H9 (cell line): Measurements from ENCODE around the gene AMY2A. TPM values are rescaled to one million over a fixed set of nuclear protein-coding genes. Genes with fewer than 3 reads are reported as not detected.
"Not testable (repeated sequence)": the region's sequence is repeated elsewhere in the genome, so short reads cannot be mapped to it uniquely, and the experiment has no call there.

Experiments used
- DNase-seq: peaks from one replicate; pipeline ENCODE4 v3.0.0-alpha.2; 2017
- H2AFZ ChIP-seq: one replicate; pipeline ENCODE4 v1.6.1; 2013; ENCODE audit warnings: mild to moderate bottlenecking, low read length, control low read depth, moderate library complexity
- H2AK5ac ChIP-seq: 2 replicates; pipeline ENCODE4 v1.6.1; 2013; ENCODE audit warnings: low read length, control low read depth, mixed read lengths; ENCODE audit not compliant: insufficient read length
- H2BK120ac ChIP-seq: one replicate; pipeline ENCODE4 v1.6.1; 2013; ENCODE audit warnings: low read depth, mild to moderate bottlenecking, low read length, control low read depth, inconsistent platforms; ENCODE audit not compliant: poor library complexity, severe bottlenecking
- H2BK12ac ChIP-seq: 2 replicates; pipeline ENCODE4 v1.6.1; 2013; ENCODE audit warnings: low read length, control low read depth, mixed read lengths, low read depth; ENCODE audit not compliant: insufficient read length
- H2BK15ac ChIP-seq: 2 replicates; pipeline ENCODE4 v1.6.1; 2013; ENCODE audit warnings: low read depth, low read length, control low read depth
- H2BK20ac ChIP-seq: one replicate; pipeline ENCODE4 v1.6.1; 2013; ENCODE audit warnings: low read depth, mild to moderate bottlenecking, low read length, control low read depth, inconsistent platforms; ENCODE audit not compliant: poor library complexity, severe bottlenecking
- H2BK5ac ChIP-seq: 2 replicates; pipeline ENCODE4 v1.6.1; 2013; ENCODE audit warnings: low read length, control low read depth, mixed read lengths; ENCODE audit not compliant: insufficient read length
- H3K14ac ChIP-seq: 2 replicates; pipeline ENCODE4 v1.6.1; 2013; ENCODE audit warnings: low read length, control low read depth; ENCODE audit not compliant: insufficient read depth
- H3K18ac ChIP-seq: 2 replicates; pipeline ENCODE4 v1.6.1; 2013; ENCODE audit warnings: low read depth, mild to moderate bottlenecking, mixed read lengths, low read length, control low read depth; ENCODE audit not compliant: insufficient read length
- H3K23ac ChIP-seq: 2 replicates; pipeline ENCODE4 v1.6.1; 2013; ENCODE audit warnings: low read length, control low read depth, mixed read lengths, low read depth; ENCODE audit not compliant: insufficient read length
- H3K23me2 ChIP-seq: 2 replicates; pipeline ENCODE4 v1.6.1; 2013; ENCODE audit warnings: low read depth, mild to moderate bottlenecking, mixed read lengths, low read length, control low read depth; ENCODE audit not compliant: insufficient read length, poor library complexity, severe bottlenecking
- H3K27ac ChIP-seq: 2 replicates; pipeline ENCODE4 v1.5.1; 2013; ENCODE audit warnings: low read length, control low read depth, mixed read lengths, low read depth; ENCODE audit not compliant: insufficient read length
- H3K27me3 ChIP-seq: 2 replicates; pipeline ENCODE4 v1.6.1; 2013; ENCODE audit warnings: low read length, control low read depth, inconsistent platforms; ENCODE audit not compliant: insufficient read depth
- H3K4ac ChIP-seq: 2 replicates; pipeline ENCODE4 v1.6.1; 2013; ENCODE audit warnings: low read depth, mild to moderate bottlenecking, control low read depth, inconsistent platforms, low read length, moderate library complexity
- H3K4me1 ChIP-seq: 2 replicates; pipeline ENCODE4 v1.6.1; 2013; ENCODE audit warnings: low read length, control low read depth, inconsistent platforms; ENCODE audit not compliant: insufficient read depth
- H3K4me2 ChIP-seq: 2 replicates; pipeline ENCODE4 v1.6.1; 2013; ENCODE audit warnings: low read length, control low read depth, mixed read lengths; ENCODE audit not compliant: insufficient read length, insufficient read depth
- H3K56ac ChIP-seq: 2 replicates; pipeline ENCODE4 v1.6.1; 2013; ENCODE audit warnings: low read depth, mild to moderate bottlenecking, mixed read lengths, low read length, control low read depth; ENCODE audit not compliant: insufficient read length
- H3K79me1 ChIP-seq: 2 replicates; pipeline ENCODE4 v1.6.1; 2013; ENCODE audit warnings: low read depth, mild to moderate bottlenecking, moderate library complexity, low read length, control low read depth, inconsistent platforms; ENCODE audit not compliant: insufficient read depth, poor library complexity, severe bottlenecking
- H3K79me2 ChIP-seq: 2 replicates; pipeline ENCODE4 v1.6.1; 2013; ENCODE audit warnings: low read length, control low read depth, inconsistent platforms; ENCODE audit not compliant: insufficient read depth
- H3K9ac ChIP-seq: 2 replicates; pipeline ENCODE4 v1.6.1; 2013; ENCODE audit warnings: low read length, control low read depth, mixed read lengths; ENCODE audit not compliant: insufficient read length; ENCODE audit errors: extremely low read depth
- H3K9me3 ChIP-seq: one replicate; pipeline ENCODE4 v1.6.1; 2013; ENCODE audit warnings: low read depth, low read length, inconsistent platforms; ENCODE audit not compliant: control insufficient read depth
- H3T11ph ChIP-seq: one replicate; pipeline ENCODE4 v1.6.1; 2013; ENCODE audit warnings: mild to moderate bottlenecking, low read length, control low read depth, inconsistent platforms
- H4K20me1 ChIP-seq: one replicate; pipeline ENCODE4 v1.6.1; 2013; ENCODE audit not compliant: control insufficient read depth, insufficient read length, insufficient read depth
- H4K5ac ChIP-seq: 2 replicates; pipeline ENCODE4 v1.6.1; 2013; ENCODE audit warnings: low read depth, mild to moderate bottlenecking, mixed read lengths, low read length, control low read depth; ENCODE audit not compliant: insufficient read length
- H4K8ac ChIP-seq: replicated peaks from 2 replicates; pipeline ENCODE4 v1.6.1; 2013; ENCODE audit warnings: low read length, control low read depth, mixed read lengths, low read depth; ENCODE audit not compliant: insufficient read length
- H4K91ac ChIP-seq: 2 replicates; pipeline ENCODE4 v1.6.1; 2013; ENCODE audit warnings: low read depth, mild to moderate bottlenecking, moderate library complexity, mixed read lengths, low read length, control low read depth; ENCODE audit not compliant: insufficient read length
- H3K27ac Mint-ChIP-seq, 3 experiments: 2 replicates in 2 of 3; 3 replicates in 1 of 3; pipeline ENCODE4 v1.8.0; 2020 to 2021; ENCODE audit warnings: mixed read lengths in 3 of 3, mild to moderate bottlenecking in 1 of 3, moderate library complexity in 1 of 3
- H3K27me3 Mint-ChIP-seq: 2 replicates; pipeline ENCODE4 v1.8.0; 2021; ENCODE audit warnings: low read depth, mild to moderate bottlenecking, moderate library complexity, mixed read lengths
- H3K36me3 Mint-ChIP-seq, 3 experiments: 2 replicates in 2 of 3; 3 replicates in 1 of 3; pipeline ENCODE4 v1.8.0; 2020 to 2021; ENCODE audit warnings: low read depth in 3 of 3, mixed read lengths in 3 of 3; ENCODE audit not compliant: insufficient read depth in 1 of 3
- H3K4me1 Mint-ChIP-seq, 2 experiments: 2 replicates each; pipeline ENCODE4 v1.8.0; 2020; ENCODE audit warnings: mixed read lengths in 2 of 2
- H3K4me3 Mint-ChIP-seq, 2 experiments: 2 replicates in 1 of 2; 3 replicates in 1 of 2; pipeline ENCODE4 v1.8.0; 2020 to 2021; ENCODE audit warnings: mild to moderate bottlenecking in 2 of 2, mixed read lengths in 2 of 2, moderate library complexity in 1 of 2
- H3K9me3 Mint-ChIP-seq, 2 experiments: 2 replicates in 1 of 2; 3 replicates in 1 of 2; pipeline ENCODE4 v1.8.0; 2020; ENCODE audit warnings: mild to moderate bottlenecking in 2 of 2, mixed read lengths in 2 of 2, moderate library complexity in 1 of 2
- CTCF ChIP-seq: fragments of 200-600 bp; sonication (generic); conservative IDR thresholded peaks from 3 replicates; pipeline ENCODE4 v1.8.0; 2021; ENCODE audit warnings: antibody characterized with exemption, mild to moderate bottlenecking
- WGBS: extraction: QIAGEN DNeasy Blood & Tissue Kit; methylation state at CpG from one replicate; pipeline ENCODE4 v1.1.7; 2013; ENCODE audit warnings: missing lambda C conversion rate, low lambda C conversion rate, mixed read lengths; ENCODE audit not compliant: insufficient read length; ENCODE audit errors: extremely low coverage; 5-methylcytosine and 5-hydroxymethylcytosine counted together
- total RNA-seq: library from RNA; stranded (reverse); gene quantifications from 2 replicates; pipeline ENCODE4 v1.2.1, GENCODE V29; 2021

The AMY2A gene
- total RNA-seq, 1 experiment from 2014 or later = not detected

- Histone ChIP-seq H2BK20ac (no peak overlapping the region), H2BK120ac (no peak overlapping the region), H3K4me1 (no peaks in the 10 kb centered on the region), H4K20me1 (no peaks in the 10 kb centered on the region), H3K56ac (no peak overlapping the region), H4K8ac (no peak overlapping the region), H3K79me1 (no peaks in the 10 kb centered on the region), H2BK5ac (no peak overlapping the region), H4K5ac (no peak overlapping the region), H3K23me2 (no peaks in the 10 kb centered on the region), H2AFZ (no peak overlapping the region), H3K27me3 (no peaks in the 10 kb centered on the region), H3K79me2 (no peaks in the 10 kb centered on the region), H3K14ac (no peak overlapping the region), H3K27ac (no peak overlapping the region), H4K91ac (no peak overlapping the region), H3K4ac (no peak overlapping the region), H2BK15ac (no peak overlapping the region), H3K4me2 (no peak overlapping the region), H3K9ac (no peak overlapping the region), H2BK12ac (no peak overlapping the region), H2AK5ac (no peak overlapping the region), H3K23ac (no peak overlapping the region), H3K18ac (no peak overlapping the region), H3T11ph (no peak overlapping the region), H3K9me3 (no peaks in the 10 kb centered on the region)
- no CpG with 5 or more reads among the region's 7 CpGs for WGBS
- H3K27me3 Mint-ChIP-seq = no peaks in the 10 kb centered on the region; the same call in 1 of the 2 replicates
- no peak overlapping the region for H3K4me3 Mint-ChIP-seq
- TF ChIP-seq CTCF = no peak
- no peak for DNase-seq
- H3K36me3 Mint-ChIP-seq = peaks cover 0 to 4% (median 2%) of the 10 kb centered on the region in 3 experiments; a peak in 3 of 7 replicates
- peaks cover 11 to 26% of the 10 kb centered on the region in 2 experiments for H3K9me3 Mint-ChIP-seq
- no peaks in the 10 kb centered on the region for H3K4me1 Mint-ChIP-seq
- H3K27ac Mint-ChIP-seq = no peak overlapping the region
Measured at GRCh38 chr1:103569493-103569892, 47.7 kb upstream of the AMY2A start.

- not testable (repeated sequence) for H2BK120ac ChIP-seq, H3K23ac ChIP-seq, H3K4ac ChIP-seq, H3K18ac ChIP-seq, H3K79me2 ChIP-seq, H3K4me3 Mint-ChIP-seq, H3K36me3 Mint-ChIP-seq, H3K27me3 ChIP-seq, H2AK5ac ChIP-seq, H3K9ac ChIP-seq, H3T11ph ChIP-seq, H2BK20ac ChIP-seq, H2BK5ac ChIP-seq, H3K4me2 ChIP-seq, H3K27me3 Mint-ChIP-seq, H4K91ac ChIP-seq, DNase-seq, H2AFZ ChIP-seq, H2BK15ac ChIP-seq, H3K79me1 ChIP-seq, H3K4me1 ChIP-seq, H4K5ac ChIP-seq, H4K20me1 ChIP-seq, H3K23me2 ChIP-seq, H3K14ac ChIP-seq, H3K27ac ChIP-seq, H3K56ac ChIP-seq, H4K8ac ChIP-seq, H3K9me3 ChIP-seq, H2BK12ac ChIP-seq, H3K4me1 Mint-ChIP-seq, H3K27ac Mint-ChIP-seq
- H3K9me3 Mint-ChIP-seq = peaks cover 11 to 29% of the 10 kb centered on the region in 2 experiments
- WGBS = no CpG with 5 or more reads among the region's 2 CpGs
Measured at GRCh38 chr1:103571289-103571688, 45.9 kb upstream of the AMY2A start, which contains the start of gene AMY2B. Gene AMY2B (plus strand): TSS chr1:103571589. CDS start chr1:103571603, 14 bp downstream.
